HG02938 (cell line): ENCODE results near the gene ZRANB3.
"Not testable (repeated sequence)": the region's sequence is repeated elsewhere in the genome, so short reads cannot be mapped to it uniquely, and the experiment has no call there.

ENCODE experiments used
- ATAC-seq: cut with Tn5 transposase; IDR thresholded peaks from one replicate; pipeline ENCODE4 v1.9.1; 2021; ENCODE audit warnings: mild to moderate bottlenecking, moderate library complexity; ENCODE audit not compliant: unreplicated experiment

ZRANB3 gene

GRCh38 chr2:135490376-135490775, 40.6 kb downstream of the ZRANB3 start:
- no peak for ATAC-seq

- no peak for ATAC-seq
These were observed 45.6 kb downstream of the ZRANB3 start for GRCh38 chr2:135485441-135485840.

GRCh38 chr2:135475128-135475527, 55.9 kb downstream of the ZRANB3 start:
- ATAC-seq = no peak

- no peak for ATAC-seq
These were observed 57.5 kb downstream of the ZRANB3 start for GRCh38 chr2:135473567-135473966.

- no peak for ATAC-seq
These were observed 59.9 kb downstream of the ZRANB3 start for GRCh38 chr2:135471106-135471505.

GRCh38 chr2:135457279-135457678, 73.7 kb downstream of the ZRANB3 start:
- no peak for ATAC-seq

GRCh38 chr2:135456835-135457234, 74.2 kb downstream of the ZRANB3 start:
- no peak for ATAC-seq

- ATAC-seq = no peak
These were observed 74.6 kb downstream of the ZRANB3 start for GRCh38 chr2:135456431-135456830.

- ATAC-seq = no peak
These were observed 76.4 kb downstream of the ZRANB3 start for GRCh38 chr2:135454608-135455007.

- not testable (repeated sequence) for ATAC-seq
These were observed 78.0 kb downstream of the ZRANB3 start for GRCh38 chr2:135453027-135453426.

- ATAC-seq = no peak
These were observed 79.1 kb downstream of the ZRANB3 start for GRCh38 chr2:135451966-135452365.

GRCh38 chr2:135443013-135443412, 88.0 kb downstream of the ZRANB3 start:
- ATAC-seq = not testable (repeated sequence)

GRCh38 chr2:135435155-135435554, 95.9 kb downstream of the ZRANB3 start:
- ATAC-seq = not testable (repeated sequence)

GRCh38 chr2:135424849-135425248, 106.2 kb downstream of the ZRANB3 start:
- ATAC-seq = no peak

GRCh38 chr2:135422898-135423297, 108.1 kb downstream of the ZRANB3 start:
- ATAC-seq = no peak

GRCh38 chr2:135411646-135412045, 119.4 kb downstream of the ZRANB3 start:
- no peak for ATAC-seq

- no peak for ATAC-seq
These were observed 121.6 kb downstream of the ZRANB3 start for GRCh38 chr2:135409436-135409835.

GRCh38 chr2:135396259-135396658, 134.8 kb downstream of the ZRANB3 start:
- ATAC-seq = not testable (repeated sequence)

- no peak for ATAC-seq
These were observed 144.0 kb downstream of the ZRANB3 start for GRCh38 chr2:135386993-135387392.

- no peak for ATAC-seq
These were observed 152.4 kb downstream of the ZRANB3 start for GRCh38 chr2:135378591-135378990.

GRCh38 chr2:135373702-135374101, 157.3 kb downstream of the ZRANB3 start:
- ATAC-seq = no peak

GRCh38 chr2:135349941-135350340, 181.1 kb downstream of the ZRANB3 start:
- ATAC-seq = no peak

- ATAC-seq = not testable (repeated sequence)
These were observed 182.8 kb downstream of the ZRANB3 start for GRCh38 chr2:135348096-135348704.
